DMS153 treated with DMSO at 0.1 percent for 48 hours (cell line): ENCODE data around the gene PABPN1L.

ENCODE experiments used
- DNase-seq: peaks from one replicate; lab custom pipeline; 2025; ENCODE audit not compliant: unreplicated experiment; lab: John Stamatoyannopoulos, UW

Gene PABPN1L

DNA sequence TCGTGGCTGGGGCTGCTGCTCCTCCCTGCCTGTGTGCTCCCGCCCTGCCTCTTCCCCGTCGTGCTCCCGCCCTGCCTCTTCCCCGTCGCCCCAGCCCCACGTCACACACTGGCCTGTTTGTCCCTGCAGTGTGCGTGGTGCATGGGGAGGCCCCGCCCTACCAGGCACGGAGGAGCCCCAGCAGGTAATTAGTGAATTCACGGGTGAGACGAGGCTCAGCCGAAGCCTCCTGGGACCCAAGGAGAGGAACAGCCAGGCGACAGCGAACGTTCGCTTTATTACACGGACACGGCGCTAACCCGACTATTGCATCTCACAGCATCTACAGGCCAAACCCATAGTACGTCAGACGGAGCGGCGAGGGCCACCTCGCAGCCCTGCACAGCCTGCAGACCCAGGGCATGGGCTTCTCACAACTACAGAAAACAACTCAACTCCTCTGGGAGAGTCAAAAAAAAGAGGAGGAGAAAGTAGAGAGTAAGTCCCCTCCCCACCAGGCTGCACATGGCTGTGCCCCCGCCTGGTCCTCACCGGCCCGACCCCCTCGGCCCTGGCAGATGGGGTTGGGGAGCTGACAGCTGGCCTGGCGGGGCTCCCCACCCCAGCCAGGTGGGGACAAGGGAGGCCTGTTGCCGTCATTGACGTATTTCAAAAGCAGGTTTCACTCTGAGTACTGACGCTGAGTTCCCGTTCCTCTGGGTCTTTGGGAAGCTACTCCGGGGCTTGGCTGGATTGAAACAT, 4.3 kb upstream of the PABPN1L start:
- peak; percentile 8 for DNase-seq

DNA sequence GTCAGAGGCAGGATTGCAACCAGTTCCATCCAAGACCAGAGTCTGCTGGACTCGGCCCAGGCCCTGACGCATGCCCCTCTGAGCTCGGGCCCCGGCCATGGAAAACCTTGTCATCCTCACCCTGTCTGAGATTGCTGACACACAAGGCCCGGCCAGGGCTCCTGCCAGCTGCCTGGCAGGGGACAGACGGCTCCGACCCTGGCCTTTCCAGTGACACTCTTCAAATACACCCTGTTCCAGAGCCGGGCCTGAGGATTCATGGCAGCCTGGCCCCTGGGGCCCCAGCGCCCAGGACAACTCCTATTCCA, 3.2 kb upstream of the PABPN1L start:
- DNase-seq, result no peak

DNA sequence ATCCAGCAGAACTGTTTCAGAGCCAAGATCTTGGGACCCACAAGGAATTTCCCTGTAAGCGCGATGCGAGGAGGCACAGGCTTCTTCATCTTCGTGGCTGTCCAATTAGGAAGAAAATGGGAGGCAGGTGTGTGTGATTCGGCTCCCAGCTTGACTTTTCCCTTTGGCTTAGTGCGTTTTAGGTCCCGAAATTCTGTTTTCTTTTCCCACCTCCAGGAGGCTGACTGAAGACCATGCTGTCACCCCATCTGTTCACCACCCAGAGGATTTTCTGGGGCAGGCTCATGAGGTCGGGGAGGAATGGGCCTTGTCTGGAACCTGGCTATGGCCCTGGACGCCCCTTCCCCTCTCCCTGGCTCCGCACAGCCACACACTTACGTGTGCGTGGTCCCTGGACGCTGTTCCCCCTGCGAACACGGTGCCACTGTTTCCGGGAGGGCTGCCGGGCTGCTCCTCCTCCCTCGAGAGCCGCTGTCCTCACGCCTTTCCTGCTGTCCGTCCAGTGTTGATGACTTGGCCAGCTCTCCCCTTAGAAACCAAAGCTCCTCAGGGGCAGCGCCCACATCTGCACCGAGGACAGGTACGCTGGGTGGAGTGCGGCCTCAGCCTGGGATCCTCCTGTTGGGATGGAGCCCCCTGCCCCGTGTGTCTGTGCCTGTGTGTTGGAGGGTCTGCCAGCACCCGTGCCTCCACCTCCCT, 2.7 kb upstream of the PABPN1L start:
- no peak for DNase-seq

DNA sequence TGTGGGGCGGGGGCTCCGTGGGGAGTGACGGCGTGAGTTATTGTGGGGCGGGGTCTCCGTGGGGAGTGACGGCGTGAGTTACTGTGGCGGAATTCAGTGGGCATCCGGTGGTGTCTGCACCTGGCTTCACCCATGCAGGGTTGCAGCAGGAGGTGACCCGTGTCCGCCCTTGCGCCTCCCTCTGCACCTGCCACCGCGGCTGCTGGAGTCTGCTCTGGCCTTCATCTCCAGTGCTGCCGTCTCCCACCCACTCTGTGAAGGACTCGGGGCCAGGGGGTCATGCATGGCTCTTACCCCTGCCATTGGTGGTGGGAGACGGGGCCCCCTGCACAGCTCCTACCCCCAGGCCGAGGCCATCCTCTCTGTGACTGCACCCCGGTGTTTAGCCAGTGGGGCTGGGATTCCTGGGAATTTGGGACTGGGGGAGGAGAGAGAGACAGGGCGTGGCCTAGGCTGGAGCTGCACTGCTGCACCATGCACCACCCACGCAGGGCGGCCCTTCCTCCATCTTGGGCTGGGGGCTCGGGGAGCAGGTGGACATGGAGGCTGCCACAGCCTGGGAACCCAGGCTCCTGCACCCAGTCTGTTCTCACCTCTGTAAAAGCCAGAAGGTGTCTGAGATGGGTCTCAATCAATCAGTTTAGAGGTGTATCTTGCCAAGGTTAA, 1.3 kb upstream of the PABPN1L start:
- DNase-seq, result no peak

DNA sequence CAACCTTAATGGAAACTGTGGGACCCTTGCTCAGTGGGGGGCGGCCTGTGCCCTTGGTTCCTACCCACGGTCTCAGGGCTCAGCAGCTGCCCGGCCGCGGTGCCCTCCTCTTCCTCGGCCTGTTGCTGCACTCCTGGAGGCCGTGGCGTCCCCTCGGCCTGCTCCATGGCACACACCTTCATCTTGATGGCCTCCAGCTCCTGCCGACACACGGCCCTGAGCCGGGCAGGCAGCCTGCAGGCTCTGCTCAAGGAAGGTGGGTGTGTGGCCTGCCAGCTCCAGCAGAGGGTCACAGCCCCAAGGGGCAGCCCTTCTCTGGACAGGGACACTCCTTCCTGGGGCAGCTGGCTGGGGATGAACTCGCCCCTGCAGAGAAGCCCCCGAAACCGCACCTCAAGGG, 718 bp downstream of the PABPN1L start:
- no peak for DNase-seq

DNA sequence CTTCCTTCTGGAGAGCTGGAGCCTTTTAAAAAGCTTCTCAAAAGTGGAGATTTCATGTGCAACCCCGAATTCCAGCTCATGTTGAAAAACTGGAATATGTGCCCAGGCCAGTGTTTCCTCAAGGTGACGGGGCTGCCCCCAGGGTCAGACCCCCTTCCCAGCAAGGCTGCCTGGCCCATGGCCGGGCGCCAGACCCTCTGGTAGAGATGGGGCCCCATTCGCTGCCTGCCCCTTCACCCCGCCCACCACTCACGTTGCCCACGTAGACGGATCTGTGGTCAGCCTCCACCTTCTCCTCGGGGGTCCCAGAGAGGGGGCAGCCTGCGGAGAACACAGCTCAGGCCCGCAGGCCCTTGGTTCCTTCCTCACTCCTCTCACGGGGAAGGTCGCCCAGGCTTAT, 1.1 kb downstream of the PABPN1L start:
- no peak for DNase-seq

DNA sequence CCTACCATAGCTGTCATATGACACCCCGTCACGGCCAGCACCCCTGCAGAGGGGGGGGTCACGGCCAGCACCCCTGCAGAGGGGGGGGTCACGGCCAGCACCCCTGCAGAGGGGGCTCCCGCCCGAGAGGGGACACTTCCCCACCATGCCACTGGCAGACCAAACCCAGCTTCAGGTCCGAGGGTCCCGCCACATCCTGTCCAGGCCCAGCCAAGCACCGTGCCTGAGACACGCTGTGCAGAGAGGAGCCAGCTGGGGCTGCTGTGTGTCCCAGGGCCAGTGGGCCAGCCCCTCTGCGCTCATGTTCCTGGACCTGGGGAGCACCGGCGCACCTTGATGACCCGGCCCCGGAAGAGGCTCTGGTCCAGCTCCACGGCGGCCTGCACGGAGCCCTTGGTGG, 1.9 kb downstream of the PABPN1L start:
- DNase-seq, result no peak

DNA sequence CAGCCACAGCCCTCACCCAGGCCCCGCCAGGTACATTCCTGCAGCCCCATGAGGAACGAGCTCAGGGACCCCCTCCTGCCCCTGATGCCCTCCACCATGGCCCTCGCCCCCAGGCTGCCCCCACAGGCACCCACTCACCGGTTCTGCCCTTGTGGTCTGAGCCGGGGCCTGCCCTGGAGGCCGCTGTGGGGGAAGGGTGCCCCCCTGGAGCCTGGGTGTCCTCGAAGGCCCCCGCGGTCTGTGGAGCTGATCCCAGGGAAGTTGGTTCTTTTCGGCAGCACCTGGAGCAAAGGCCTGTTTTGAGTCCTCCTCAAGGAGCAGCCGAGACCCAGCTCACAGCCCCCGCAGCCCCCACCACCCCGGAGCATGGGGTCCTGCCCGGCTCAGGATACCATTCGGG, 2.4 kb downstream of the PABPN1L start:
- DNase-seq, result no peak

DNA sequence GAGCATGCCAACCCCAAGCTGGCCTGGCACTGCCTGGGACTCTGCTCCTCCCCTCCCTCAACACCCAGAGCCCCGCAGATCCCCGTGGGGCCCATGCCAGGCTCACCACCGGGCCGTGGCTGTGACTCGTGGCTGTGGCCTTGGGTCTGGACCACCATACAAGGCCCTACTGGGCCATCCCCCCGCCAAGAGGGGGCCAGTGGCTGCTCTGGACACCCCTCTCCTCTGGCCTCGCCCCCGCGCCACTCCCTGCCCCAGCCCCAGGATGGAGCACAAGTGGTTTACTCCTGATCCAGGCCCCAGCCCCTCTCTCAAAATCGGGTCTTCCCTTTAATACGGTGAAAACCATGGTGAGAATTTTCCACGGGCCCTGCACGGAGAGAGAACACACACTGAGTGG, 3.0 kb downstream of the PABPN1L start:
- DNase-seq, result no peak

DNA sequence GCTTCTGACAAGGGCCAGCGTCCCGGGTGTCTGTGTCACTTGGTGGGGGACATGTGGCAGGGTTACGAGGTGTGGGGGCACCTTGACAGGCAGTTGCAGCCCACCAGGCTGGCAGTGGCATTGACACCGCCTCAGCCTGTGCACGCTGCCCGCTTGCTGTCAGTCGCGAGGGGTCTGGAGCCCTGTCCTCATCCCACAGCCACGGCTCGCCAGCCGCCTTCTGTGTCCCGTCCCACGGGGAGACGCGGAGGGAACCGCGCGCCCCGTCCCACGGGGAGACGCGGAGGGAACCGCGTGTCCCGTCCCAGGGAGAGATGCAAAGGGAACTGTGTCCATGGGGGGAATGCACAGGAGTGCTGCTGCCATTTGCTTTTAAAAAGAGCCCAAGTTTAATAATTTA, 3.5 kb downstream of the PABPN1L start:
- DNase-seq, result no peak

DNA sequence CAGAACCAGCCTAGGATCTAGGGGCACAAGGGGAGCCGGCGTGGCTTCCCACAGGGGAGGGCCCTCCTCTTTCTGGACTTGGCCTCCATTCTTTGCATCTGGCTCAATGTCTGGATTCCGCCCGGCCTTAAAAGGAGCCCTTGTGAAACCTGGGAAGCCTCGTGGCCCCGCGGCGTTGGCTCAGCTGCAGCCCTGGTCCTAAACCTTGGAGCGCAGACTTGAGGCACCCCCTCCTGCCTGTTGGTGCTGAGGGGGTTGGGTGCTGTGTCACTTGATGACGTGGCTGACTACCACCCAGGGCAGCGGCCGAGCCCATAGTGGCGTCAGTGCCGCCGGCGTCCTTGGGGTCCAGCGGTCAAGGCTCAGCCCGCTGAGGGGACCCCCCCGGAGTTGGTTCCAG, 5.1 kb downstream of the PABPN1L start:
- DNase-seq, result no peak

DNA sequence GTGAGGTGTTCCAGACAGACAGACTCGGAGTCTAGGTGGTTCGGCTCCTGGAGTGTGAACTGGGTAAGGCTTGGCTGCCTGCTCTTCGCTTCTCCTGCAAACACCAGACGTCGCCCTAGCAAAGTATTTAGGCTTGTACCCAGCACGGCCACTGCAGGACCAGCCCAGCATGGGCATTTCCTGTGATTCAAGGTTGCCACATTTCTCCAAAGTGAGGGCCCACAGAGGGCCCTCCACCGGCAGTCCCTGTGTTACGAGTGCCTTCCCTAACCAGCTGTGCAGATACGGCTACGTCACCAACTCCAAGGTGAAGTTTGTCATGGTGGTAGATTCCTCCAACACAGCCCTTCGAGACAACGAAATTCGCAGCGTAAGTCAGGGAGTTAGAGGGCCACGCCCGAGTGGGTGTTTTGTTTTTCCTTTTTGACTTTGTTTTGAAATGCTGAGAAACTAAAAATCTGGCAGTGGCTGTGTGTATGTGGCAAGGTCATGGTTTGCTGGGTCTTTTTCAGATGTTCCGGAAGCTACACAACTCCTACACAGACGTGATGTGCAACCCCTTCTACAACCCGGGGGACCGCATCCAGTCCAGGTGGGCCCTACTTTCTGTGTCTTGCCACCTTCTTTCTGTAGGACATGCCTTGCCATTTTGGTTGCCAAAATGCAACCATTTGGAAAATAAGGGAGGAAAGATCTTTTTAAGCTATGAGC, 6.9 kb downstream of the PABPN1L start:
- no peak for DNase-seq

DNA sequence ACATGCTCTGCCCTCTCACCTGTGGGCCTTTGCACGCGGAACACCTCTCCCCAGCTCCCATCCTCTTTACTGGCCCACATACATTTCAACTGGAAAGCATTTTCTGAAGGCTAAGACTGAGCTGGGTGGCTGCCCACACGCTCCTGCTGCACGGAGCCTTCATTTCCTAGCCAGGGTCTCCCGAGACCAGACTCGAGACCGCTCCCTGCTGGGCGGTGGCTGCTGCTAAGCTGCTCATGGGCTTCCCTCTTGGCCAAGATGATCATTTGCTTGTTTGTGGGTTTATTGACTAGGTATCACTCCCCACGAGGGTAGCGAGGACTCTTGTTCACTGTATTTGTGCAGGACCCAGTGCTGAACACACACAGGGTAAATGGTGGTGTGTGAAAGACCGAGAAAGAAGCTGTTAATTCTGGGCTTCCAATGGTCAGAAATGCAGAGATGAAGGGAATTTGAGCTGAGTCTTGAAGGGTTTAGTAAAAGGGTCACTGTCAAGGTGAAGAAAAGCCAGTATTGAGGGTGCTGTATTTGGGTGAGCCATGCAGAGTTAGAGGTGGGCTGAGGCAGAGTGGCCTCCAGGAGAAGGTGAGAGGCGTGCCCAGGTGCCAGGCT, 8.6 kb downstream of the PABPN1L start:
- DNase-seq, result no peak

DNA sequence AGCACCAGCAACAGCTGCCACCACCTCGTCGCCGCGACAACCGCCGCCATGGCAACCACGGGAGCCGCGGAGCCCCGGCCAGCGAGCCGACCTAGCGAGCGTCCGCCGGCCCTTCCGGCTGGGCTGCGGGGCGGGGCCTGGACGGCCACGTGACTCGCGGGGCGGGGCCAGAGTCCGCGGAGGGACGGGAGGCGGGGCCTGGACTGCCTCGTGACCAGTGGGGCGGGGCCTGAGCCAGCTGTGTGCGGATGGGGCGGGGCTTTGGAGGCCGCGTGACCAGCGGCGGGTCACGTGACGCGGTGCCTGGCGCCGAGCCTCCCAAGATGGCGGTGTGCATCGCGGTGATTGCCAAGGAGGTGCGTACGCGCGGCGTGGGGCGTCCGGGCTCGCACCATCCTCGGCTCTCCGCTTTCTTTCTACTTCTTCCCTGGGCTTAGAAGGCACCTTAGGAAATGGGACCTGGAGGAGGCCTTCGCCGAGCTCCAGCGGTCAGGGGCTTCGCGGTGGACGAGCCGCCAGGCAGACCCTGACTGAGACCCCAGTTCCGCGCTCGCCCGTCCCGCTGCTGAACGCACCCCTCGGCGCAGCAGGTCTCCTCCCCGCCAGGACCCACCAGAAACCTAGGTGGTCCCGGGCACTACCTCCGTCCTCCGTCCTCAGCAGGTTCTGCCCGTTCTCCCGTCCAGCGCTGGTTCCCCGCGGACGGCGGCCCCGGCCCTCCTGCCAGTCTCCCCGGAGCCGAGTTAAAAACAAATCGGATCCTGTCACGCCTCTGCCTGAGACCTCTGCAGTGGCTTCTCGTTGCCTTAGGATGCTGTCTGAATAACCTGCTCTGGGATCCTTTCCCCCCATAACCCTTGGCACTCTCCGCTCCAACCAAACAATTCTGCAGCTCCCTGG, 9.4 kb downstream of the PABPN1L start, which contains the start of the genes GALNS and TRAPPC2L:
Gene GALNS, minus strand, starts transcription at position 120 of the 900 bp plus-strand sequence. Its CDS starts 70 bp downstream, at position 50.
Gene TRAPPC2L, plus strand, starts transcription at position 300 of the 900 bp plus-strand sequence. Its CDS starts 24 bp downstream, at position 324.
- DNase-seq, result peak; percentile 83

DNA sequence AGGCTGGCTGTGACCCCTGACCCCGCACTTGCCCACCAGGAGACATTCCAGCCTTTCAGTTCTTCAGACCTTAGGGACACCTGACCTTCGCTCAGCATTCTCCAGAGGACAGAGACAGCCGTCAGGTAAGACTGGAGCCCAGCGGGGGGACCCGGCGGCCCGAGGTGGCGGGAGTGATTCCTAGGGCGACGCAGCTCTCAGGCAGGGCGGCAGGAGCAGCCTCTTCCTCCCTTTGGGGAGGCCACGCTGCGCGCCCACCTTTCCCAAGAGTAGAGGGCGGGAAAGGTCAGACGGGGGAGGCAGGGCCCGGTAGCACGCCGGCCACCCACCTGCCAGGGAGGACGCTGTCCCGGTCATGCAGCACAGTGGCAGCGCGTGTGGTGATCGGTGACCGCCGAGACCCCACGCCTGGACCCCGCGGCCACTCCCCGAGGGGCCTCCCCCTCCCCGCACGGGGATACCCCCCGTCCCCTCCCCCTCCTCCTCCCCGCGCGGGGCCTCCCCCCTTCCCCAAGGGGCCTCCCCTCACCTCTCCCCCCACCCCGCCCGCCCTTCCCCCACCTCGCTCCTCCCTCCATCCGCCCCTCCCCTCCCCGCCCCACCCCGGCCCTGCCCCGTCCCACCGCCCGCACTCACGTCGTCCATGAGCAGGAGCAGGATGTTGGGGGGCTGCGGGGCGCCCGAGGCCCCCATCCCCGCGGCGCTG, 10.2 kb downstream of the PABPN1L start:
- no peak for DNase-seq

DNA sequence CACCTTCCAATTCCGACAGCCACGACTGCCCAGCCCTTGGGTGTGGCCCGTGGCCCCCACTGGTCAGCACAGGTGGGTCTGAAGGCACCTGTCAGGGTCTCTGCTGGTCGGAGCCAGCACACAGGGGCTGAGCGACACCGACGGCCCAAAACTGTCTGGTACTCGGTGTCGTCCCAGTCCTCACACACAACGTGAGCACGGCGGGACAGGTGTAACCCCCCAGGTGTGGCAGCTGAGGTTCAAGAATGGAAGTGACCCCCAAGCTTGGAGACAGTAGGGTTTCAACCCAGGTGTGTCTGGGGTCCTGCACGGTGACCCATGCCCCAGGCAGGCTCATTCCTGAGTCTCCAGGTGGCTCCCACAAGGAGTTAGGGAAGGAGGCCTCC, 10.7 kb downstream of the PABPN1L start:
- DNase-seq, result no peak

DNA sequence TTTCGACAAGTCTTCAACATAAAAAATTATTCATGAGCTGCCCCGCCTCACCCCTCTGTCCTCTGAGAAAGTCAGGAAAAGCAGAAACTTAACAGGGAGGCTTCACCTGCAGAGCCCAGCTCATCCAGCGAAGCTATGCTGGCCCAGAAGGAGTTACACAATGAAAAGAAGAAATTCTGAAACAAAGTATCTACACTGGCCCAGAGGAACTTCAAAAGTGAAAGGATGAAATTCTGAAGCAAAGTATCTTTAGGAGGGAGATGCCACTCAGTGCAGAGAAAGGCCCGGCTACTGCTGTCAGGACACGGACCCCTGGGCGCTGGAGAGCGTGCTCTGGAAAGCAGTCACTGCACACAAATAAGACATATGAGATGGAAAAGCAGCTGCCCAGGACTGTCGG, 11.3 kb downstream of the PABPN1L start:
- DNase-seq, result no peak

DNA sequence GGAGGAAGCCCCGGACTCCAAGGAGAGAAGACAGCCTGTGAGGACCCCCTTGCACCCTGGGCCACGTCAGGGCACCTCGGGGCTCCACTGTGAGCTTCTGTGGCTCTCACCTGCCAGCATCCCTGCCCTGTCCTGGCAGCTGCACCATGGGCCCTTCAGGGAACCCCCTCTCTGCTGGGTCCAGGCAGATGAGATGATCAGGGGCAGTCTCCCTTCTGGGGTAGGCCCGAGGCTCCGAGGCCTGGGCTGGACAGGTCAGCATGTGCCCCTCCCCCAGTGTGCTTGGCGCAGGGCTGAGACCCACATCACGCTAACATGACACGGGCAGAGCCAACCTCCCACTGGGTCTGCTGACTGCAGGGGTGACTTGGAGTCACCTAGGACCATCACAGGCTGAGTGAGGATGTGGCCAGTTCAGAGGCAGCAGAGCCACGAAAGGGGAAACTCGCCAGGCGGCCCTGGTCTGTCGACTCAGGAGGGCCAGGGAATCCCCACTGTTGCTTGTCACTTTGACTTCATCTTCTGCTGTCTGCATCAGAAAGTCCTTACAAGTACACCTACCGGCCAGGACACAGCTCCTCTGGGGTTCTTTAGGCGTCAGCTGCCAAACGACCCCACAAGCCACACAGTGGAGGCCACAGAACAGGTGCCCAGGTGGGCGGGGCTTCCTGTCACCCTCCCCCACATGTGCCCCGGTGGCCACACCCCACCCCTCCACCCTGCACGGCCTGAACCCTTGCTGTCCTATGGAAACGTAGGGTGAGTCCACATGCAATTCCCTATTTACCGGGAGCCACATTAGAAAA, 12.0 kb downstream of the PABPN1L start:
- DNase-seq, result no peak
